Measurements from ENCODE around the gene FAM234B. TPM values are rescaled to one million over a fixed set of nuclear protein-coding genes. Genes with fewer than 3 reads are reported as not detected.

The FAM234B gene
- polyA plus RNA-seq, 1 donor (not counting 4 experiments of a cell fraction or from before 2014, with no cell fraction given), result 4.5 TPM

GRCh38 chr12:13062669-13063068 is 18.5 kb downstream of the FAM234B start:
- TF ChIP-seq CTCF (optimal IDR thresholded peaks at IDR 0.05 in 1 of 3, IDR thresholded peaks at IDR 0.05 in 1 of 3, conservative IDR thresholded peaks at IDR 0.05 in 1 of 3; ENCODE audit: extremely low read depth in 1 of 3, insufficient read depth in 2 of 3, low read length in 3 of 3) (no peak), EZH2 (IDR thresholded peaks at IDR 0.05; ENCODE audit: low read length) (no peak)
- no peaks in the 10 kb centered on the region for H3K9me1 ChIP-seq (ENCODE audit: control insufficient read depth, extremely low read depth, insufficient read depth, low read length)
- no peaks in the 10 kb centered on the region for H4K20me1 ChIP-seq (ENCODE audit: control insufficient read depth, extremely low read depth, insufficient read depth, low read length)
- H3K27ac ChIP-seq (ENCODE audit: control insufficient read depth, insufficient read depth, low read length), result no peak overlapping the region
- no peak overlapping the region for H3K4me3 ChIP-seq (ENCODE audit: control insufficient read depth in 2 of 3, extremely low read depth in 1 of 3, insufficient read depth in 2 of 3, low read depth in 1 of 3, low read length in 3 of 3)
- H3K4me2 ChIP-seq (ENCODE audit: control insufficient read depth, extremely low read depth, insufficient read depth, low read depth, low read length), result no peak overlapping the region
- dilution Hi-C loops (cut with MboI; ENCODE audit: extremely low pct_ligation_motif_present, low sequenced_read_pairs), result no loop called here
- no peaks in the 10 kb centered on the region for H3K79me2 ChIP-seq (ENCODE audit: control insufficient read depth, insufficient read depth, low read length)
- H2AFZ ChIP-seq (ENCODE audit: control insufficient read depth, low read length), result no peak overlapping the region
- no peak overlapping the region for H3K9ac ChIP-seq (ENCODE audit: control insufficient read depth, extremely low read depth, insufficient read depth, low read length)
- no peaks in the 10 kb centered on the region for H3K9me3 ChIP-seq (ENCODE audit: control insufficient read depth, low read depth, low read length)
- no peaks in the 10 kb centered on the region for H3K4me1 ChIP-seq (ENCODE audit: control insufficient read depth, extremely low read depth, insufficient read depth, low read length)
- peaks cover 3 to 6% of the 10 kb centered on the region in 2 experiments for H3K36me3 ChIP-seq (ENCODE audit: control insufficient read depth in 2 of 2, extremely low read depth in 1 of 2, insufficient read depth in 2 of 2, low read length in 2 of 2)
- no peak for DNase-seq (ENCODE audit: low read depth, low spot score)
- no peaks in the 10 kb centered on the region for H3K27me3 ChIP-seq (ENCODE audit: control insufficient read depth, extremely low read depth, insufficient read depth, low read length)
- FAIRE-seq, result no peak

- Histone ChIP-seq H3K9me1 (ENCODE audit: control insufficient read depth, extremely low read depth, insufficient read depth, low read length) (no peaks in the 10 kb centered on the region), H3K4me2 (ENCODE audit: control insufficient read depth, extremely low read depth, insufficient read depth, low read depth, low read length) (no peak overlapping the region), H2AFZ (ENCODE audit: control insufficient read depth, low read length) (no peak overlapping the region), H3K9ac (ENCODE audit: control insufficient read depth, extremely low read depth, insufficient read depth, low read length) (no peak overlapping the region), H3K4me1 (ENCODE audit: control insufficient read depth, extremely low read depth, insufficient read depth, low read length) (peaks cover 4% of the 10 kb centered on the region), H3K27ac (ENCODE audit: control insufficient read depth, insufficient read depth, low read length) (no peak overlapping the region), H3K79me2 (ENCODE audit: control insufficient read depth, insufficient read depth, low read length) (no peaks in the 10 kb centered on the region), H3K4me3 (ENCODE audit: control insufficient read depth in 2 of 3, extremely low read depth in 1 of 3, insufficient read depth in 2 of 3, low read depth in 1 of 3, low read length in 3 of 3) (no peak overlapping the region), H4K20me1 (ENCODE audit: control insufficient read depth, extremely low read depth, insufficient read depth, low read length) (no peaks in the 10 kb centered on the region), H3K36me3 (ENCODE audit: control insufficient read depth in 2 of 2, extremely low read depth in 1 of 2, insufficient read depth in 2 of 2, low read length in 2 of 2) (peaks cover 3% of the 10 kb centered on the region in 2 experiments), H3K27me3 (ENCODE audit: control insufficient read depth, extremely low read depth, insufficient read depth, low read length) (no peaks in the 10 kb centered on the region), H3K9me3 (ENCODE audit: control insufficient read depth, low read depth, low read length) (no peaks in the 10 kb centered on the region)
- DNase-seq (ENCODE audit: low read depth, low spot score) (no peak), FAIRE-seq (no peak)
- TF ChIP-seq EZH2 (IDR thresholded peaks at IDR 0.05; ENCODE audit: low read length) (no peak), CTCF (optimal IDR thresholded peaks at IDR 0.05 in 1 of 3, IDR thresholded peaks at IDR 0.05 in 1 of 3, conservative IDR thresholded peaks at IDR 0.05 in 1 of 3; ENCODE audit: extremely low read depth in 1 of 3, insufficient read depth in 2 of 3, low read length in 3 of 3) (no peak)
- dilution Hi-C loops (cut with MboI; ENCODE audit: extremely low pct_ligation_motif_present, low sequenced_read_pairs), result no loop called here
These were observed 21.8 kb downstream of the FAM234B start for GRCh38 chr12:13066014-13066413.
